HG03521 (cell line): Measurements from ENCODE around the gene APOD.
"Not testable (repeated sequence)": the region's sequence is repeated elsewhere in the genome, so short reads cannot be mapped to it uniquely, and the experiment has no call there.

Experiments used
- ATAC-seq: cut with Tn5 transposase; IDR thresholded peaks from one replicate; pipeline ENCODE4 v1.9.1; 2021; ENCODE audit warnings: mild to moderate bottlenecking, moderate library complexity; ENCODE audit not compliant: unreplicated experiment

The APOD gene

GRCh38 chr3:195617784-195618659 is 34.3 kb upstream of the APOD start:
- ATAC-seq, result not testable (repeated sequence)

DNA sequence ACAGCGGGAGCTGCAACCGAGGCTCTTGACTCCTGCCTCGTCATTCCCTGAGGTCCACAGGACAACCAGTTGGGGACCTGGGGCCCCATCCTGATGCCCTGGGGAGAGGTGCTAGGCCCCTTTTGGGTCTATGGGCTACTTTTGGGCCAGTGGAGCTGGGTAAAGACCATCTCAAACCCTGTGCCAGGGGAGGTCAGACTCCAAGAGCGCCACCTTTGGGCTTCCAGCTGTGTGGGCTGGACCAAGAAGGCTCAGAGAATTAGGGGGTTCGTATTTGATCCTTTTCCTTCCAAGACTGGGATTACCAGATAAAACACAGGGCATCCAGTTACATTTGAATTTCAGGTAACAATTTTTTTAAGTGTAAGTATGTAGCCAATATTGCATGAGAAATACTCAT is 33.4 kb upstream of the APOD start:
- ATAC-seq, result not testable (repeated sequence)

DNA sequence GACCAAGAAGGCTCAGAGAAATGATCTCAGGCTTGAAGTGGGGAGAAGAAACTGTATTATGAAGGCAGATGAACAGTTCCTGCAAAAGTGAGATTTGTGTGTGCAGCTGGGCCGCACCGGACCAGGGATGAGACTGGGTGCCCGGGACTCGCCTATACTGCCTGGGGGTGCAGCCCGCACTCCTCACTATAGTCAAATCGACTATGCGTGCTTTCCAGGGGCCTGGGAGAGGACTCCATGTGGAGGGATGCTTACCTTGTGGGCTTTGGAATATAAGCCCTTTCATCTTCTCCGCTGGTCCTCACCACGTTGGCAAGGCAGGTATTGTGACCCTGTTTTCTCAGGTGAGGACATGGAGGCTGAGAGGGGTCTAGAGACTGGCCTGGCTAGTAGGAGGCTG is 32.9 kb upstream of the APOD start:
- ATAC-seq, result no peak

GRCh38 chr3:195615952-195616537 is 32.3 kb upstream of the APOD start:
- not testable (repeated sequence) for ATAC-seq

- not testable (repeated sequence) for ATAC-seq
Measured at GRCh38 chr3:195614672-195615504, 31.1 kb upstream of the APOD start.

DNA sequence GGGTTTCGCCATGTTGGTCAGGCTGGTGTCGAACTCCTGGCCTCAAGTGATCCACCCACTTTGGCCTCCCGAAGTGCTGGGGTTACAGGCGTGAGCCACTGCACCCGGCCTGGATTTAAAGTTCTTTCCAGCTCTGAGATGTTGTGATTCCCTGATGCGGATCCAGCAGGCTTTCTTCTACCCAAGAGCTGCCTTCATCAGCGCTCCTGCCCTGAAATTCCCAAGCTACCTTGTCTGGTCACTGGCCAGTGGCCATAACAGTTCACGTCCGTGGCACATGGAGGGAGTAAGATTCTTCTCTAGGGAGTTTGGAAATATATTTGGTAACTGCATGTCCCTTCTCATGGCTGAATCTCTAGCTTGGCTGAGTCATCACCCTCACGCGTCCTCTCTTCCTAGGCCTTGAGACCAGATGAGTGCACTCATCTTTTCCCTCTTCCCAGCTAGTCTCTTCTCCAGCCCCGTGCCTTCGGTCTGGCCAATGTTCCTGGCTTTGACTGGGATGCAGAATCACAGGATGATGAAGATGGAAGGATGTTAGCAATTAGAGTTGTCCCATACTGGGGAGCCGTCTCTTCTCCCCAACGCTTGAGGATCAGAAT is 29.8 kb upstream of the APOD start:
- ATAC-seq, result no peak

DNA sequence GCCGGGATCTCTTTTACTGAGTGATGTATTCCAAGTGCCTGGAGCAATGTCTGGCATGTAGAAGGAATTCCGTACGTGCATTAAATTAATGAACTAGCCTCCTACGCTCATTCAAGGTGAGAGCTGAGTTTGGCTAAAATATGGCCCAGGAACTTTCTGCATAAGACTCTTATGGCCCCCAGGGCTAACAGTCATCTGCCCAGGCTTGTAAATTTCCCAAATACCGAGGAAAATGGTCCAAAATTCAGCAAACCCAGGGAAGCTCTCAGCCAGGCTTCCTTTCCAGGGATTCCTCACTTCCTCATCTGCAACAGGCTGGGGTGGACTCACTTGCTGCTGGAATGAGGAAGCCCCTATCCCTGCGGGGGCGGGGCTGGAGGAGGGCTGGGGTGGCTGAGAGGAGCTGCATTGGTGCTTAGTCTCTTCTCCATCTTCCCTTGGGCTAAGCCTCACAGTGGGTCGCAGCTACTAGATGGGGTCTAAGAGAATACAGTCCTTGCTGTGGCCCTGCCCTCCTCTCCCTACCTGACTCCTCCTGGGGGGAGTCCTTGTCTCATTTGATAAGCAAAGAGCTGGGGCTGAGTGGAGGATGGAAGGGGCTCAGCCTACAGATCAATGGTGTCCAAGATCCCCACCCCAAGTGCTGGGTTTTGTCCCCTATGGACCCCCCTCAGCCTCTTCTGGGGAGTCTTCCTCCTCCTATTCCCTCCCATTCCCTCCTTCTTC is 28.5 kb upstream of the APOD start:
- no peak for ATAC-seq

GRCh38 chr3:195609229-195609628 is 25.5 kb upstream of the APOD start:
- no peak for ATAC-seq

DNA sequence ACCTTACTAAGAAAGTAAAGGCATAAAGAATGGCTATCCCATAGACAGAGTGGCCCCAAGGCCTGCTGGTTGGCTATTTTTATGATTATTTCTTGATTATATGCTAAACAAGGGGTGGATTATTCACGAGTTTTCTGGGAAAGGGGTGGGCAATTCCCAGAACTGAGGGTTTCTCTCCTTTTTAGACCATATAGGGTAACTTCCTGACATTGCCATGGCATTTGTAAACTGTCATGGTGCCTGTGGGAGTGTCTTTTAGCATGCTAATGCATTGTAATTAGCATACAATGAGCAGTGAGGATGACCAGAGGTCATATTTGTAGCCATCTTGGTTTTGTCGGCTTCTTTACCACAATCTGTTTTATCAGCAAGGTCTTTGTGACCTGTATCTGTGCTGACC is 18.0 kb upstream of the APOD start:
- not testable (repeated sequence) for ATAC-seq

DNA sequence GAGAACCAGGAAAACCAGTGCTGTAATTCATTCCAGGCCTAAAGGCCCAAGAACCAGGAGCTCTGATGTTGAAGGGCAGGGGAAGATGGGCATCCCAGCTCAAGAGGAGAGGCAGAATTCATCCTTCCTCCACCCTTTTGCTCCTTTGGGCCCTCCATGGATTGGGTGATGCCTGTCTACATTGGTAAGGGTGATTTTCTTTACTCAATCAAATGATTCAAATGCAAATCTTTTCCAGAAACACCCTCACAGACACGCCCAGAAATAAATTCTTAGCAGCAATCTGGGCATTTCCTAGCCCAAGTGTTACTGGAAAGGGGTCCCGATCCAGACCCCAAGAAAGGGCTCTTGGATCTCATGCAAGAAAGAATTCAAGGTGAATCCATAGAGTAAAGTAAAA is 17.6 kb upstream of the APOD start:
- no peak for ATAC-seq

GRCh38 chr3:195599926-195600325 is 16.2 kb upstream of the APOD start:
- ATAC-seq, result not testable (repeated sequence)

DNA sequence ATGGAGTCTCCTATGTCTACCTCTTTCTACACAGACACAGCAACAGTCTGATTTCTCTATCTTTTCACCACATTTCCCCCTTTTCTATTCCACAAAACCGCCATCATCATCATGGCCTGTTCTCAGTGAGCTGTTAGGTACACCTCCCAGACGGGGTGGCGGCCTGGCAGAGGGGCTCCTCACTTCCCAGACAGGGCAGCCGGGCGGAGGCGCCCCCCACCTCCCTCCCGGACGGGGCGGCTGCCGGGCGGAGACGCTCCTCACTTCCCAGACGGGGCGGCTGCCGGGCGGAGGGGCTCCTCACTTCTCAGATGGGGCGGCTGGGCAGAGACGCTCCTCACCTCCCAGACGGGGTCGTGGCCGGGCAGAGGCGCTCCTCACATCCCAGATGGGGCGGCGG is 15.8 kb upstream of the APOD start:
- not testable (repeated sequence) for ATAC-seq

DNA sequence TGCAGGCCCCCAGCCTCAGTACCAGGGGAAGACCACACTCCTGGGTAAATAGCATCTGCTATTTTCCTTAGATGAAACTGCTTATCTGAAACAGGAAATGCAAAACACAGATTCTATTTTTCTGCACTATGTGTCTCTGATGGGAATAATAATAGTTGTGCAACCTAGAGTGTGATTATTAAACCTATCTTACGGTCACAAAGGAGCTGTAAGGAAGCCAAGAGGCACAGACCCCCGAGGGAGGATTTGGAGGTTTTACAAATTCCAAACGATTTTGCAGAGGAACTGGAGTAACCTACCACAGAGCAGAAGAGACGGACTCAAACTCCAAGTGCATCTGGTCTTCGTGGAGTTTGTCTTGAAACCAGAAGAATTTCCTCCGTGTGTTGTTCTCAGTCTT is 14.1 kb upstream of the APOD start:
- no peak for ATAC-seq

DNA sequence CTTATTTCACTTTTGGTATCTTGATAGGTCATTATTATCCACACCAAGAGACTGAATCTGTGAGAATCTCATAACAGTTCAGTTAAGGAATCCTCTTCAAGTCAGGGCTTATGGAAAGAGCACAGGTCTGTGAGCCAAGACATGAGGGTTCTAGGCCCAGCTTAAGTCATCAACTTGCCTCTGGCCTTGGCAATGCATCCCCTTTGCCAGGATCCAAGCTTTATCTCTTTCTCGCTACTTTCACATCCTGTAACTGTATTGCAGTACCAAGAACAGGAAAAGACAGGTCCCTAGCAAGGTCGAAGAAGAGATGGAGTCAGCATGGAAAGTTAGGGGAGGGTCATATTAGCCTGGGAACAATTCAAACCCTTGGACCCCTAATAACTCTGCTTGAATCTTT is 13.5 kb upstream of the APOD start:
- no peak for ATAC-seq

DNA sequence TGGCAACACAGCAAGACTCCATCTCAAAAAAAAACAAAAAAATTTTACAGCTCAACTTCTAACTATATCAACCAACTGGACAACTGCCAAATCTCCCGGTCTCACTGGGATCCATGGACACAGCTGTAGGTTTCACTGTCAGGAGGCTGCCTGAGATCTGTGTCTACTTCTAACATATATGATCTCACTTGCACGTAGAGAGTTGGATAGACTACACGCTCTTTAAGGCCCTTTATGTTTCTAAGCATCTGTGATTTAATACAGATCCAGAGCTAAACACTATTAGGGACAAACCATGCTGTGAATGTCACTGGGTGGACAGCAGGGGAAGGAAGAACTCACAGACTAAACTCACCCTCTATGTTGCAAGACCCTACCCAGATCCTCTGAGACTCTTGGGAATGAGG is 13.0 kb upstream of the APOD start:
- ATAC-seq, result no peak

DNA sequence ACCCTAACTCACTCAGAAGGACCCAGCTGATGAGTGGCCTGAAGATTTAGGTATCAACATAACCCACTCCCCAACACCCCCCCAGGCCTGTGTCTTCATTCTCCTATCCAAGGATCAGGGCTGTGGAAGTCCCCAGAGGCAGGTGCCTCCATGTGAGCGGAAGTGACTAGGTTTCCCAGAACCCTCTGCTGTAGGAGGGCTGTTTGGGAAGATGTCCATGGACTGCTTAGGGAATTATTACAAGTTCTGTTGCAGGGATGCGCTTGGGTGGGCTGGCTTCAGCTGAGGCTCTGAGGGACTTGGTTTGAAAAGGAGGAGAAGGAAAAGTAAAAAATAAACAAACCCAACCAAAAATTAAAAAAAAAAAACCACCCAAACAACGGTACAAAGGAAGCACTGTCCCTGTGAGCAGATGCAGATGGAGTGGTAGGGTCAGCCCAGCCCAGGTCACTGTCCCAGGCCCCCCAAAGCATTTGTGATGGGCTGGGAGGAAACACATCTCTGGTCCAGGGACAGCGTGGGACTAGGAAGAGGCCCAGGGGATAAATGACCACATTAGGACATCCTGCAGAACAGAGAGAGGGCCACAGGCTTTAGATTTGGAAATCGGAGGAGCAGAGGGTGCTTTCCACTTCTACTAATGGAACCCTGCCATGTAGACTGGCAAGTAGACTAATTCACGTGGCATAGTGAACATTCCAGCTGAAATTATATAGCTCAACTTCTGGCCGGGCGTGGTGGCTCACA is 12.2 kb upstream of the APOD start:
- ATAC-seq, result no peak

GRCh38 chr3:195591852-195592251 is 8.1 kb upstream of the APOD start:
- ATAC-seq, result no peak

DNA sequence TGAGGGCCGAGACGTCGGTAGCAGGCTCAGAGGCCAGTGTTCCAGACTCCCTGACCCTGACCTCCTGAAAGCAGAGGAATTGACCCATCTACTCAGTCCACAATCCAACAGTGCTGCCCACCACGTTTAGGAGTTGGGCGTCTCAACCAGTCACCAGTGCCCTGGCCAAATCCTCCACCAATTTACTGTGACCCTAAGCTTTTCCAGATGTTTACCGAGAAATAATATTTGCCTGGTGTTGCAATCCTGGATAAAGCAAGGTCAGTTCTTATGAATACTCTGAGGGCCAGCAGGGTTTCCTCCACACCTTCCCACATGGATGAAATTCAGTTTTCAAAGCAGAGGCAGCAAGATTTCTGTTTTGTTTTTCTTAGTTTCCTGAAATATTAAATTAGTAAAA is 7.5 kb upstream of the APOD start:
- no peak for ATAC-seq

DNA sequence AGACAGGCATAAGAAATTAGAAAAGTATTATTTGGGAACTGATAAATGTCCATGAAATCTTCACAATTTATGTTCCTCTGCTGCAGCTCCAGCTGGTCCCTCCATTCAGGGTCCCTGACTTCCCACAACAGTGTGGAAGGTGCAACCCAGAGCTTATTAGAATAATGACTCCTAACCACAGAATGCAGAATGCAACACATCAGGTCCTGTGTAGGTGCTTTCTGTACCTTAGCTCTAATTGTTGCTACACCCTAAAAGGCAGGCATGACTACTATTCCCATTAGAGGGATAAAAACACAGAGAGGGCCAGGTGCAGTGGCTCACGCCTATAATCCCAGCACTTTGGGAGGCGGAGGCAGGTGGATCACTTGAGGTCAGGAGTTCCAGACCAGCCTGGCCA is 6.6 kb upstream of the APOD start:
- ATAC-seq, result not testable (repeated sequence)

DNA sequence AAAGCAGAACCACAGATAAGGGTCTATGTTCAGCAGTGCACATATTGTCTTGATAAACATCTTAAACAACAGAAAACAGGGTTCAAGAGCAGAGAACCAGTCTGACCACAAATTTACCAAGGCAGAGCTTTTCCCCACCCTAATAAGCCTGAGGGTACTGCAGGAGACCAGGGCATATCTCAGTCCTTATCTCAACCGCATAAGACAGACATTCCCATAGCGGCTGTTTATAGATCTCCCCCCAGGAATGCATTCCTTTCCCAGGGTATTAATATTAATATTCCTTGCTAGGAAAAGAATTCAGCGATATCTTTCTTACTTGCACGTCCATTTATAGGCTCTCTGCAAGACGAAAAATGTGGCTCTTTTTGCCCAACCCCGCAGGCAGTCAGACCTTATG is 6.1 kb upstream of the APOD start:
- not testable (repeated sequence) for ATAC-seq
